Measurements from ENCODE around the gene VSIR. TPM values are rescaled to one million over a fixed set of nuclear protein-coding genes. Genes with fewer than 3 reads are reported as not detected.

VSIR gene
- total and polyA plus RNA-seq, 9 of the 15 experiments (the other 6 are each of a cell fraction or from before 2014, with no cell fraction given), result 0.14 to 20.5 (median 9.3) TPM

DNA sequence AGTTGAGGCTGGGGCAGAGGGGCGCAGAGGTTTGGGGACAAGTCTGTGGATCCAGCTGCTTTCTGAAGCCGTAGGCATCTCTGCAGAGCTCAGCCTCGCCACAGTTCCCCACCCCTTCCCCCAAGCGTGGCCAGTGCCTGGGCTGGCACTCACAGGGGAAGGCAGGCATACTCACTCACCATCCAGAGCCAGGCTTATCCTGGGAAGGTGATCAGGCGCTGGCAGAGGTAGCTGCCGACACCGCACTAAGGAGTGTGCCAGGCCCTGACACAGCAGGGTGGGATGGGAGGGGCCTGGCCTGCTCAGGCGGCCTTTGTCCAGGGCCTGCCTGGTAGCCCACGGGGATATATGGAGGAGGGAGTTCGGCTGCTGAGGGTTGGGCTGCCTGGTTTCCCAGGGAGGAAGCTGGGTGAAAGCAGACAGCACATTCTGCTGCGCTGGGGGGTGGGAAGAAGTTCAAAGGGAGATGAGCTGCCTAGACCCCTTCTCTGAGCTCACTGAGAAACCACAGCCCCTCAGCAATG is 15.9 kb downstream of the VSIR start (continued):
- TF ChIP-seq, protein P1, sequence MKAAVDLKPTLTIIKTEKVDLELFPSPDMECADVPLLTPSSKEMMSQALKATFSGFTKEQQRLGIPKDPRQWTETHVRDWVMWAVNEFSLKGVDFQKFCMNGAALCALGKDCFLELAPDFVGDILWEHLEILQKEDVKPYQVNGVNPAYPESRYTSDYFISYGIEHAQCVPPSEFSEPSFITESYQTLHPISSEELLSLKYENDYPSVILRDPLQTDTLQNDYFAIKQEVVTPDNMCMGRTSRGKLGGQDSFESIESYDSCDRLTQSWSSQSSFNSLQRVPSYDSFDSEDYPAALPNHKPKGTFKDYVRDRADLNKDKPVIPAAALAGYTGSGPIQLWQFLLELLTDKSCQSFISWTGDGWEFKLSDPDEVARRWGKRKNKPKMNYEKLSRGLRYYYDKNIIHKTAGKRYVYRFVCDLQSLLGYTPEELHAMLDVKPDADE (conservative IDR thresholded peaks at IDR 0.05; ENCODE audit: control insufficient read depth, low read depth, low read length), result no peak
- TF ChIP-seq CTBP1 (IDR thresholded peaks at IDR 0.05; ENCODE audit: borderline replicate concordance), result no peak
- TF ChIP-seq TRIM28 (IDR thresholded peaks at IDR 0.05), result no peak
- TF ChIP-seq, protein P2, sequence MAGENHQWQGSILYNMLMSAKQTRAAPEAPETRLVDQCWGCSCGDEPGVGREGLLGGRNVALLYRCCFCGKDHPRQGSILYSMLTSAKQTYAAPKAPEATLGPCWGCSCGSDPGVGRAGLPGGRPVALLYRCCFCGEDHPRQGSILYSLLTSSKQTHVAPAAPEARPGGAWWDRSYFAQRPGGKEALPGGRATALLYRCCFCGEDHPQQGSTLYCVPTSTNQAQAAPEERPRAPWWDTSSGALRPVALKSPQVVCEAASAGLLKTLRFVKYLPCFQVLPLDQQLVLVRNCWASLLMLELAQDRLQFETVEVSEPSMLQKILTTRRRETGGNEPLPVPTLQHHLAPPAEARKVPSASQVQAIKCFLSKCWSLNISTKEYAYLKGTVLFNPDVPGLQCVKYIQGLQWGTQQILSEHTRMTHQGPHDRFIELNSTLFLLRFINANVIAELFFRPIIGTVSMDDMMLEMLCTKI (IDR thresholded peaks at IDR 0.05; ENCODE audit: partially characterized antibody), result no peak

DNA sequence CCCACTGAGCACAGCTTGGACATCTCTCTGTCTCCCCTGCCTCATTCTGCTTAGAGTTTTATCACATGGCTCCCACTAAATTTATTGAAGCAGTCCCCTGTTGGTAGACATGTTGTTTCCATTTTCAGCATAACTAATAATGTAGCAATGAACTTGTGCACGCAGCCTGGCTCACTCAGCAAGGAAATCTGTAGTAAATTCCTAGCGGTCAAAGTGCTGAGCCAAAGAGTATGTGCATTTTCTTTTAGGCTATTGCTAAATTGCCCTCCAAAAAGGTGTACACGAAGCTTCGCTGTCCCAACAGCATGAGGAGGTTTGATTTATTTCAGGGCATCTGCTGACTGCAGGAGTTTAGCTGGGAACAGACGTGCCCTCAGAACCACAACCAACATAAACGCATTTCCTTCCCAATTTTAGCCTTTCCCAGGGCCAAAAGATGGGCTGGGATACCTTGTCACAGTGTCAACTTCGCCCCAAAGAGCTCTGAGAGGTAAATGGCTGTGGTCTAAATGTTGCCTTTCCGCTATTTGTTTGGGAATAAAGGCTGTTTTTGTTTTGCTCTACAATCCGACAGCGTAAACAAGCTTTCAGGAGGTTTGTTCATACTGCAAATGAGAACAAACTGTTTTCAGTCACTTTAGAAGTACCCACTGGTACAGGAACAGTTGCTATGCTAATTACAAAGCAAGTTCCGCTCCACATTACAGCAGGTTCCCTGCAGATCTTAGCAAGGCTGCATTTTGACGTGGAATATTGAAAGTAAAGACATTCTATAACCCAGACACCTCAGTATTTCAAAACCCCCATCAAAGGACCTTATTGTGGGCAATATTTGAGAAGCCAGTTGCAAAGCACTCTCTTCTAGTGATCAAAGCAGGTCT is 16.8 kb downstream of the VSIR start:
- Histone ChIP-seq H3K4me1 (replicated peaks in 1 of 2; ENCODE audit: control insufficient read depth in 2 of 2, insufficient read depth in 2 of 2, low read length in 2 of 2) (peaks cover 32 to 47% of the 10 kb centered on the region in 2 experiments), H3K9me1 (ENCODE audit: control insufficient read depth, insufficient read depth, low read length) (no peaks in the 10 kb centered on the region), H3K4me2 (ENCODE audit: insufficient read depth, low read length) (no peak overlapping the region), H3K9ac (ENCODE audit: insufficient read depth in 1 of 2, low read depth in 2 of 2, low read length in 2 of 2) (no peak overlapping the region), H3K27ac (ENCODE audit: extremely low read depth, low read depth, low read length) (no peak overlapping the region), H3K9me3 (replicated peaks; ENCODE audit: control insufficient read depth, insufficient read depth, low read depth, low read length) (no peaks in the 10 kb centered on the region), H3K36me3 (ENCODE audit: control insufficient read depth, insufficient read depth, low read length) (no peaks in the 10 kb centered on the region), H4K20me1 (replicated peaks; ENCODE audit: control insufficient read depth, insufficient read depth, low read length) (no peaks in the 10 kb centered on the region), H3K27me3 (ENCODE audit: control insufficient read depth in 2 of 2, insufficient read depth in 2 of 2, low read length in 2 of 2) (peaks cover 4 to 13% of the 10 kb centered on the region in 2 experiments; a peak in 2 of 5 replicates), H3K79me2 (ENCODE audit: control insufficient read depth, insufficient read depth, low read length) (no peaks in the 10 kb centered on the region), H3K4me3 (no peak overlapping the region), H2AFZ (ENCODE audit: low read depth, low read length) (no peak overlapping the region)
- DNase-seq (ENCODE audit: extremely low read depth in 1 of 4, low spot score in 3 of 4) (no peak), FAIRE-seq (peak; percentile 44), ATAC-seq (no peak)
- intact Hi-C loops (cut with micrococcal nuclease), result no loop called here
- TF ChIP-seq HMG20B (CRISPR knock-in tag; IDR thresholded peaks at IDR 0.05) (0 out of 2 replicates have a peak, but pooled peaks have one; percentile 18), ZNF766 (CRISPR knock-in tag; conservative IDR thresholded peaks at IDR 0.05) (peak; percentile 63; the same call in 1 of the 2 replicates), SUPT5H (IDR thresholded peaks at IDR 0.05) (no peak)
- CTCF ChIA-PET (ENCODE audit: low intra/inter-chr PET ratio), result no interaction called here
- POLR2A ChIA-PET, result interaction anchor here (0.6 to 1.7 kb wide), 7 partner anchors 9 to 578 kb away, joined by 3 to 7 read pairs (median 3); no protein-coding TSS in a partner anchor
- in situ Hi-C loops (cut with MboI), result no loop called here
- WGBS (ENCODE audit: insufficient coverage, low coverage, missing lambda C conversion rate), result 26% methylated on average over 12 of the region's 12 CpGs
- no TSS peak for BruUV-seq (replicated peaks)
